BE2C (cell line): ENCODE results near the gene MYH15.

ENCODE experiments used
- DNase-seq: peaks from one replicate; pipeline ENCODE4 v3.0.0-alpha.2; 2020
- H3K27me3 ChIP-seq: fragments of 250-450 bp; sonication (Bioruptor Pico); 2 replicates; pipeline ENCODE4 v1.5.1; 2020; ENCODE audit warnings: mild to moderate bottlenecking
- H3K36me3 ChIP-seq: fragments of 250-450 bp; sonication (Bioruptor Pico); 2 replicates; pipeline ENCODE4 v1.5.1; 2020; ENCODE audit warnings: mild to moderate bottlenecking
- H3K4me1 ChIP-seq: fragments of 250-450 bp; sonication (Bioruptor Pico); 2 replicates; pipeline ENCODE4 v1.5.1; 2020
- H3K4me3 ChIP-seq: 2 replicates; pipeline ENCODE4 v1.5.1; 2011; ENCODE audit warnings: low read depth, low read length
- H3K9me3 ChIP-seq: fragments of 250-450 bp; sonication (Bioruptor Pico); 2 replicates; pipeline ENCODE4 v1.5.1; 2020
- CTCF ChIP-seq: IDR thresholded peaks from 2 replicates; pipeline ENCODE4 v1.5.1; 2012; ENCODE audit warnings: mild to moderate bottlenecking, low read depth, low read length

MYH15 gene

DNA sequence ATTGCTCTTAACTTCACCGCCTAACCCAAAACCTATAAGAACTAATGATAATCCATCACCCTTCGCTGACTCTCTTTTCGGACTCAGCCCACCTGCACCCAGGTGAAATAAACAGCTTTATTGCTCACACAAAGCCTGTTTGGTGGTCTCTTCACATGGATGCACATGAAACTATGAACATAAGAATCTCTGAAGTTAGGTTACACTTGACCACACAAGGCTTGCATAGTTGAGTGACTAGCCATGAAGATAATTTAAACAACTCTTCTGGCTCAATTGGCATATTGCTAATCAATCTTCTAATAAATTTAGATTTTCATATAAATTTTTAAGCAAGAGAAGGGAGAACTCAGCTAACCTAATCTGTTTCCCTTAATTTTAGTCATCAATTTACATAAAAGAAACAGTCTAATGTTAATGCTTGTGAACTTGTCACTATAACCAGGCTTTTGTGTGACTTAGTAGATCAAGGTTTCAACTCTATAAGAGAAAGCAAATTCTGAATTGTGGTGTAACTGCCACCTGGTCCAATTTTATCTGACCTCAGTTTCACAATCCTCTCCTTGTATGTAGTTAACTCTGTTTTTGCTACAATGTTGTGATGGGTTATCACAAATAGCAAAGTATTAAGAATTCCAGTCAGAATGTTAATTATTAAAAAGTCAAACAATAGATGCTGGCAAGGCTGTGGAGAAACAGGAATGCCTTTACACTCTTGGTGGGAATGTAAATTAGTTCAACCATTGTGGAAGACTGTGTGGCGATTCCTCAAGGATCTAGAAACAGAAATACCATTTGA, 132.0 kb downstream of the MYH15 start:
- no peaks in the 10 kb centered on the region for H3K9me3 ChIP-seq
- no peak for DNase-seq
- no peaks in the 10 kb centered on the region for H3K27me3 ChIP-seq
- no peak for TF ChIP-seq CTCF
- peaks cover 17% of the 10 kb centered on the region for H3K4me1 ChIP-seq
- H3K36me3 ChIP-seq = no peaks in the 10 kb centered on the region
- no peak overlapping the region for H3K4me3 ChIP-seq

- Histone ChIP-seq H3K4me3 (no peak overlapping the region), H3K9me3 (no peaks in the 10 kb centered on the region), H3K36me3 (no peaks in the 10 kb centered on the region), H3K4me1 (peaks cover 17% of the 10 kb centered on the region), H3K27me3 (no peaks in the 10 kb centered on the region)
- no peak for TF ChIP-seq CTCF
- DNase-seq = no peak
Measured at GRCh38 chr3:108377384-108377783, 133.0 kb downstream of the MYH15 start.

- Histone ChIP-seq H3K4me1 (peaks cover 4% of the 10 kb centered on the region), H3K9me3 (no peaks in the 10 kb centered on the region), H3K36me3 (no peaks in the 10 kb centered on the region), H3K4me3 (no peak overlapping the region), H3K27me3 (no peaks in the 10 kb centered on the region)
- no peak for DNase-seq
- TF ChIP-seq CTCF = no peak
Measured at GRCh38 chr3:108376026-108376425, 134.4 kb downstream of the MYH15 start.

DNA sequence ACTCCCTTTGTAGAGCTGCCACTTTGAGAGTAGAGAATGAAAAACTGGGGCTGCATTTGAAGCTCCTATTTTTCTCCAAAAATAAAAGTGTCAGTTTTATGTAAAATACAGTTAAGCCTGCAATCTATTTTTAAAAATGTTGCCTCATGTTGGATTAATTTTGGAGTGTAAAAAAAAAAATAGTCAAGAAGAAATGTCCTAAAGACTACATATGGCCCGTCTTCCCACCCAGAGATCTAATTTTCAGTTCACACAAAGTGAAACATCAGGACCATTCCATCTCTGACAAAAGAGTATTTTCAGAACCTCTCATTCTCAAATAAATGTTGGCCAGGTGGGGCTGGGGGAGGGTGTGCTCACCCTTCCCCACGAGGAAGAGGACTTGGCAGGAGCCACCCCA, 151.4 kb downstream of the MYH15 start:
- Histone ChIP-seq H3K9me3 (no peaks in the 10 kb centered on the region), H3K27me3 (no peaks in the 10 kb centered on the region), H3K4me1 (no peaks in the 10 kb centered on the region), H3K4me3 (no peak overlapping the region), H3K36me3 (no peaks in the 10 kb centered on the region)
- DNase-seq = no peak
- no peak for TF ChIP-seq CTCF

- Histone ChIP-seq H3K9me3 (no peaks in the 10 kb centered on the region), H3K36me3 (no peaks in the 10 kb centered on the region), H3K27me3 (no peaks in the 10 kb centered on the region), H3K4me1 (0 out of 2 replicates have a peak, but pooled peaks cover 2% of the 10 kb centered on the region), H3K4me3 (no peak overlapping the region)
- no peak for TF ChIP-seq CTCF
- no peak for DNase-seq
Measured at GRCh38 chr3:108357042-108357441, 153.4 kb downstream of the MYH15 start.

DNA sequence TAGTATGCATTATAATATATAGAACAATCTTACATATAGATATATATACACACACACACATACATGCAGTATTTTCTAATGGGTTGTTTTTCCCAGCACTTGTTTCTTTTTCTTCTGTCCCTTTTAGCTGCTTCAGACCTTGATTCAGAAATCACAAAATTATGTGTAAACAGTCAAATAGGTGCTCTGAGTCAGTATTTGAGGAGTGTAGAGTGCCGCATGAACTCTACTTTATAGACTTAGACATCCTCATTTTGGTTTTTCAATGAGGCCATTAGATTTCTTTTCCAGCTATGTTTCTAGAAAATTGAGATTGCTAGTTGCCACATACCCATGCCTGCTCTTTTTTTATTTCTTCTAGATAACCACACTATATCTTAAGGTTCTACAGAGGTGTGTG, 155.8 kb downstream of the MYH15 start:
- no peak for TF ChIP-seq CTCF
- H3K36me3 ChIP-seq = no peaks in the 10 kb centered on the region
- no peaks in the 10 kb centered on the region for H3K27me3 ChIP-seq
- no peak for DNase-seq
- no peak overlapping the region for H3K4me3 ChIP-seq
- 0 out of 2 replicates have a peak, but pooled peaks cover 3% of the 10 kb centered on the region for H3K4me1 ChIP-seq
- H3K9me3 ChIP-seq = no peaks in the 10 kb centered on the region
